Endodermal cell (in vitro differentiated cells): ENCODE results near the gene PTPN1. TPM values are rescaled to one million over a fixed set of nuclear protein-coding genes. Genes with fewer than 3 reads are reported as not detected.

Experiments used
- DNase-seq: peaks from one replicate; pipeline ENCODE4 v3.0.0-alpha.2; 2017
- H3K27ac ChIP-seq: 2 replicates; pipeline ENCODE4 v1.5.1; 2013; ENCODE audit warnings: mild to moderate bottlenecking, low read depth, low read length, moderate library complexity
- H3K27me3 ChIP-seq: 2 replicates; pipeline ENCODE4 v1.6.1; 2013; ENCODE audit warnings: mild to moderate bottlenecking, low read length, moderate library complexity; ENCODE audit not compliant: insufficient read depth, control insufficient read depth, poor library complexity, severe bottlenecking
- H3K36me3 ChIP-seq: 2 replicates; pipeline ENCODE4 v1.7.0; 2013; ENCODE audit warnings: mild to moderate bottlenecking, low read length, moderate library complexity; ENCODE audit not compliant: control insufficient read depth, insufficient read depth
- H3K4me1 ChIP-seq: one replicate; pipeline ENCODE4 v1.7.0; 2013; ENCODE audit warnings: low read length; ENCODE audit not compliant: control insufficient read depth, insufficient read depth
- H3K4me3 ChIP-seq: 2 replicates; pipeline ENCODE4 v1.5.1; 2013; ENCODE audit warnings: mild to moderate bottlenecking, low read length, moderate library complexity
- H3K9ac ChIP-seq: 2 replicates; pipeline ENCODE4 v1.6.1; 2013; ENCODE audit warnings: mild to moderate bottlenecking, low read length, moderate library complexity; ENCODE audit not compliant: poor library complexity, severe bottlenecking; ENCODE audit errors: extremely low read depth
- H3K9me3 ChIP-seq: 2 replicates; pipeline ENCODE4 v1.6.1; 2013; ENCODE audit warnings: mild to moderate bottlenecking, low read length, moderate library complexity; ENCODE audit not compliant: control insufficient read depth
- H3K27ac Mint-ChIP-seq: 2 replicates; pipeline ENCODE4 v1.8.0; 2020; ENCODE audit warnings: mixed read lengths
- H3K27me3 Mint-ChIP-seq: 2 replicates; pipeline ENCODE4 v1.8.0; 2021; ENCODE audit warnings: mild to moderate bottlenecking, mixed read lengths; ENCODE audit not compliant: insufficient read depth
- H3K36me3 Mint-ChIP-seq: 2 replicates; pipeline ENCODE4 v1.8.0; 2020; ENCODE audit warnings: low read depth, mixed read lengths
- H3K4me1 Mint-ChIP-seq: 2 replicates; pipeline ENCODE4 v1.8.0; 2020; ENCODE audit warnings: mixed read lengths
- H3K4me3 Mint-ChIP-seq: 2 replicates; pipeline ENCODE4 v1.8.0; 2020; ENCODE audit warnings: mild to moderate bottlenecking, moderate library complexity, mixed read lengths
- H3K9me3 Mint-ChIP-seq: 2 replicates; pipeline ENCODE4 v1.8.0; 2020; ENCODE audit warnings: mild to moderate bottlenecking, mixed read lengths
- WGBS, 2 experiments: methylation state at CpG; one replicate each; pipeline versions ENCODE4 v1.1.5 to v1.1.7; 2013; ENCODE audit warnings: missing lambda C conversion rate in 2 of 2, mixed read lengths in 1 of 2; ENCODE audit not compliant: insufficient coverage in 1 of 2, insufficient read length in 1 of 2; 5-methylcytosine and 5-hydroxymethylcytosine counted together
- total RNA-seq, 2 donors: library from RNA; stranded (reverse); fragmentation: NEBNext Ultra II Directional in 1 of 2; extraction: Animal tissue kit (Norgen Biotek cat#: 25700) in 1 of 2; gene quantifications; 2 replicates in 1 of 2; 3 replicates in 1 of 2; pipeline ENCODE4 v1.2.1, GENCODE V29; 2021
- TF ChIP-seq, protein P1 (sequence below): fragments of 200-600 bp; sonication (generic); conservative IDR thresholded peaks from 2 replicates; pipeline ENCODE4 v1.5.0; 2021; ENCODE audit warnings: antibody characterized with exemption, mild to moderate bottlenecking

Gene PTPN1
- total RNA-seq, 2 donors from 2014 or later = 25.4 to 28.7 TPM

DNA sequence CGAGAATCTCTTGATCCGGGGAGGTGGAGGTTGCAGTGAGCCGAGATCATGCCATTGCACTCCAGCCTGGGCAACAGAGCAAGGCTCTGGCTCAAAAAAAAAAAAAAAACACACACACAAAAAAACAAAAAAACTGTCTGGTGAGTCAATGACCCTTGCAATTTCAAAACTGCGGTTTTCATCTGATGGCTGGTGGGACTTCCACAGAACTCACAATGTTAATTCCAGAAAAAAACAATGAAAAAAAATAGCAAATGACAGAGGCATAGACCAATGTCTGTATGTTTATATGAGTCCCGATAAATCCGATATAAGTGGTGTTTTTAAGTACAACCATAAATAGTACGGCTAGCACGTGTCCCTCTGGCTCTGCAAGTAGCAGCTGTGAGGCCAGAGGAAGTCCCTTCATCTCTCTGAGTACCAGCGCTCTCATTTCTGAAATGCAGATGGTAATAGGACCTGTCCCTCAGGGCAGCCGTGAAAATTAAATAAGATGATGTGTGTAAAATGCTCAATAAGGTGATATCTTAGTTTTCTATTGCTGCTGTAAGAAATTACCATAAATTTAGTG lies 21.9 kb upstream of the PTPN1 start:
- DNase-seq = no peak
- Histone ChIP-seq H3K27me3 (no peaks in the 10 kb centered on the region), H3K9ac (no peak overlapping the region), H3K4me3 (no peak overlapping the region), H3K36me3 (no peaks in the 10 kb centered on the region), H3K27ac (no peak overlapping the region), H3K4me1 (no peaks in the 10 kb centered on the region), H3K9me3 (peaks cover 4% of the 10 kb centered on the region)
- Mint-ChIP-seq H3K4me1 (no peaks in the 10 kb centered on the region), H3K9me3 (peaks cover 12% of the 10 kb centered on the region), H3K36me3 (no peaks in the 10 kb centered on the region), H3K4me3 (no peak overlapping the region), H3K27me3 (peaks cover 2% of the 10 kb centered on the region), H3K27ac (no peak overlapping the region)
- TF ChIP-seq, protein P1, sequence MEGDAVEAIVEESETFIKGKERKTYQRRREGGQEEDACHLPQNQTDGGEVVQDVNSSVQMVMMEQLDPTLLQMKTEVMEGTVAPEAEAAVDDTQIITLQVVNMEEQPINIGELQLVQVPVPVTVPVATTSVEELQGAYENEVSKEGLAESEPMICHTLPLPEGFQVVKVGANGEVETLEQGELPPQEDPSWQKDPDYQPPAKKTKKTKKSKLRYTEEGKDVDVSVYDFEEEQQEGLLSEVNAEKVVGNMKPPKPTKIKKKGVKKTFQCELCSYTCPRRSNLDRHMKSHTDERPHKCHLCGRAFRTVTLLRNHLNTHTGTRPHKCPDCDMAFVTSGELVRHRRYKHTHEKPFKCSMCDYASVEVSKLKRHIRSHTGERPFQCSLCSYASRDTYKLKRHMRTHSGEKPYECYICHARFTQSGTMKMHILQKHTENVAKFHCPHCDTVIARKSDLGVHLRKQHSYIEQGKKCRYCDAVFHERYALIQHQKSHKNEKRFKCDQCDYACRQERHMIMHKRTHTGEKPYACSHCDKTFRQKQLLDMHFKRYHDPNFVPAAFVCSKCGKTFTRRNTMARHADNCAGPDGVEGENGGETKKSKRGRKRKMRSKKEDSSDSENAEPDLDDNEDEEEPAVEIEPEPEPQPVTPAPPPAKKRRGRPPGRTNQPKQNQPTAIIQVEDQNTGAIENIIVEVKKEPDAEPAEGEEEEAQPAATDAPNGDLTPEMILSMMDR = no peak
- 90 to 95% methylated on average over 7 to 10 of the region's 10 CpGs for WGBS, 2 experiments

DNA sequence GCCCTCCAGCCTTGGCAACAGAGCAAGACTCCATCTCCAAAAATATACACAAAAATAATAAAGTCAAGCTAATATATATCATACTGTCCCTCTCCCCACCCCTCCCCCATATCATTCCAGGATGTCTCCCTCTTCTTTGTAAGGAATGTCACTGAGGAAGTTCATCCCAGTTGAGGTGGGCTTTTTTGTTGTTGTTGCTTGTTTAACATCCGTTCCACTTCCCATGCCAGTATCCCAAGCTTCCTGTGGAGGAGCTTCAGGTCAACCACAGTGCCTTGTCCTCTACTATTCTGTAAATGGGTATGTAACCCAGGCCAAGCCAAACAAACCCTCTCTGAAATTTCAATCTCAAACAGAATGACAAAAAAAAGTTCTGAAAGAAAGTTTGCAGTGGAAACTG lies 19.0 kb upstream of the PTPN1 start:
- Mint-ChIP-seq H3K27ac (no peak overlapping the region), H3K36me3 (no peaks in the 10 kb centered on the region), H3K4me3 (no peak overlapping the region), H3K27me3 (peaks cover 4% of the 10 kb centered on the region), H3K4me1 (no peaks in the 10 kb centered on the region), H3K9me3 (peaks cover 2% of the 10 kb centered on the region)
- no peak overlapping the region for H3K9ac ChIP-seq
- no peaks in the 10 kb centered on the region for H3K36me3 ChIP-seq
- WGBS, 2 experiments = 75% methylated on average over 1 of the region's 1 CpG; no CpG with 5 or more reads in 1 of the 2 experiments
- no peak overlapping the region for H3K27ac ChIP-seq
- no peak overlapping the region for H3K4me3 ChIP-seq
- DNase-seq = no peak
- TF ChIP-seq, protein P1 = no peak
- no peaks in the 10 kb centered on the region for H3K4me1 ChIP-seq
- no peaks in the 10 kb centered on the region for H3K9me3 ChIP-seq
- H3K27me3 ChIP-seq = no peaks in the 10 kb centered on the region

DNA sequence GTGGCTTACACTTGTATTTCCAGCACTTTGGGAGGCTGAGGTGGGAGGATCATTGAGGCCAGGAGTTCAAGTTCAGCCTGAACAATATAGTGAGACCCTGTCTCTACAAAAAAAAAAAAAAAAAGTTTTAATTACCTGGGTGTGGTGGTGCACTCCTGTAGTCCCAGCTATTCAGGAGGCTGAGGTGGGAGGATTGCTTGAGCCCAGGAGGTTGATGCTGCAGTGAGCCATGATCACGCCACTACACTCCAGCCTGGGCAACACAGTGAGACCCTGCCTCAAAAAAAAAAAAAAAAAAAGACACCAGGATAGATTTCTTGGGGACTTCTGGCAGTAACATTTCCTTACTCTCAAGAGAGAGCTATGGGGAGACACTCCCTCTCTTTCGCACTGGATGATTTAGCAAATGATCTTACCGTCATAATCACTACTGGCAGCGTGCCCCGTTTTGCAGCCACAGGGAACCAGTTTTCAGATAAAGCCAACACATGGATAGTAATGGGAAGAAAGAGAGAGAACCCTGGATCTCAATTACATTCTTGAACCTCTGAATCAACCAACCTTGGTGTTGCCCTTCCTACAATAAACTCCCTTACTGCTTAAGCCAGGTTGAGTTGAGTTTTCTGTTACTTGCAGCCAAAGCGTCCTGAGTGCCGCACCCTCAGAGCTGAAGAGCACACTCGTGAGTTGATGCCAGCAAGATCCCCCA lies 18.1 kb upstream of the PTPN1 start:
- Histone ChIP-seq H3K36me3 (no peaks in the 10 kb centered on the region), H3K4me3 (no peak overlapping the region), H3K9ac (no peak overlapping the region), H3K9me3 (no peaks in the 10 kb centered on the region), H3K27ac (no peak overlapping the region), H3K4me1 (no peaks in the 10 kb centered on the region), H3K27me3 (no peaks in the 10 kb centered on the region)
- H3K36me3 Mint-ChIP-seq = no peaks in the 10 kb centered on the region
- 86 to 89% methylated on average over 4 to 8 of the region's 8 CpGs for WGBS, 2 experiments
- H3K27me3 Mint-ChIP-seq = peaks cover 4% of the 10 kb centered on the region
- H3K4me1 Mint-ChIP-seq = peaks cover 1% of the 10 kb centered on the region
- no peak overlapping the region for H3K27ac Mint-ChIP-seq
- TF ChIP-seq, protein P1 = no peak
- H3K4me3 Mint-ChIP-seq = no peak overlapping the region
- no peaks in the 10 kb centered on the region for H3K9me3 Mint-ChIP-seq
- no peak for DNase-seq
